Measurements from ENCODE around the gene KATNIP.
A peak's percentile ranks its signal among the peaks of the same experiment; 100 is the strongest.
"Not testable (repeated sequence)": the region's sequence is repeated elsewhere in the genome, so short reads cannot be mapped to it uniquely, and the experiment has no call there.

Gene KATNIP

GRCh38 chr16:27534256-27534655, 15.7 kb upstream of the KATNIP start:
- DNase-seq = no peak

GRCh38 chr16:27538528-27538927, 11.4 kb upstream of the KATNIP start:
- DNase-seq = no peak

- no peak for DNase-seq
Measured at GRCh38 chr16:27539120-27539519, 10.8 kb upstream of the KATNIP start.

GRCh38 chr16:27539636-27540035, 10.3 kb upstream of the KATNIP start:
- DNase-seq = no peak

- no peak for DNase-seq
Measured at GRCh38 chr16:27543801-27544200, 6.1 kb upstream of the KATNIP start.

GRCh38 chr16:27544671-27545070, 5.3 kb upstream of the KATNIP start:
- DNase-seq = no peak

- DNase-seq = no peak
Measured at GRCh38 chr16:27547134-27547533, 2.8 kb upstream of the KATNIP start.

- no peak for DNase-seq
Measured at GRCh38 chr16:27547851-27548250, 2.1 kb upstream of the KATNIP start.

- DNase-seq = peak in 2 of 56 donors; percentile 45 to 64
Measured at GRCh38 chr16:27549464-27549745, 539 bp upstream of the KATNIP start.

- no peak for DNase-seq
Measured at GRCh38 chr16:27550582-27550920, 607 bp downstream of the KATNIP start.

GRCh38 chr16:27551036-27551435, 1.1 kb downstream of the KATNIP start:
- DNase-seq = no peak

GRCh38 chr16:27556471-27556870, 6.5 kb downstream of the KATNIP start:
- no peak for DNase-seq

- DNase-seq = no peak
Measured at GRCh38 chr16:27558434-27558833, 8.5 kb downstream of the KATNIP start.

- DNase-seq = no peak
Measured at GRCh38 chr16:27558932-27559331, 9.0 kb downstream of the KATNIP start.

GRCh38 chr16:27561216-27561615, 11.3 kb downstream of the KATNIP start:
- DNase-seq = no peak

GRCh38 chr16:27564224-27564623, 14.3 kb downstream of the KATNIP start:
- peak in 1 of 56 donors; percentile 14 for DNase-seq

GRCh38 chr16:27566417-27566816, 16.5 kb downstream of the KATNIP start:
- no peak for DNase-seq

- DNase-seq = no peak
Measured at GRCh38 chr16:27568077-27568476, 18.1 kb downstream of the KATNIP start.

GRCh38 chr16:27570986-27571385, 21.0 kb downstream of the KATNIP start:
- not testable (repeated sequence) for DNase-seq

- DNase-seq = no peak
Measured at GRCh38 chr16:27571433-27572326, 21.7 kb downstream of the KATNIP start.

- no peak for DNase-seq
Measured at GRCh38 chr16:27572711-27573110, 22.8 kb downstream of the KATNIP start.

GRCh38 chr16:27576729-27577128, 26.8 kb downstream of the KATNIP start:
- DNase-seq = no peak

GRCh38 chr16:27579087-27579980, 29.4 kb downstream of the KATNIP start:
- no peak for DNase-seq
